Measurements from ENCODE around the gene SYTL1.
A peak's percentile ranks its signal among the peaks of the same experiment; 100 is the strongest.

Gene SYTL1, protein sequence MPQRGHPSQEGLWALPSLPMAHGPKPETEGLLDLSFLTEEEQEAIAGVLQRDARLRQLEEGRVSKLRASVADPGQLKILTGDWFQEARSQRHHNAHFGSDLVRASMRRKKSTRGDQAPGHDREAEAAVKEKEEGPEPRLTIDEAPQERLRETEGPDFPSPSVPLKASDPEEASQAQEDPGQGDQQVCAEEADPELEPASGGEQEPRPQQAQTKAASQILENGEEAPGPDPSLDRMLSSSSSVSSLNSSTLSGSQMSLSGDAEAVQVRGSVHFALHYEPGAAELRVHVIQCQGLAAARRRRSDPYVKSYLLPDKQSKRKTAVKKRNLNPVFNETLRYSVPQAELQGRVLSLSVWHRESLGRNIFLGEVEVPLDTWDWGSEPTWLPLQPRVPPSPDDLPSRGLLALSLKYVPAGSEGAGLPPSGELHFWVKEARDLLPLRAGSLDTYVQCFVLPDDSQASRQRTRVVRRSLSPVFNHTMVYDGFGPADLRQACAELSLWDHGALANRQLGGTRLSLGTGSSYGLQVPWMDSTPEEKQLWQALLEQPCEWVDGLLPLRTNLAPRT

GRCh38 chr1:27341525-27342252 is at the start of gene SYTL1:
Gene SYTL1 (plus strand): TSS chr1:27342022. CDS start chr1:27345335, 3,313 bp downstream.
- DNase-seq (ENCODE audit: low read depth) = no peak

DNA sequence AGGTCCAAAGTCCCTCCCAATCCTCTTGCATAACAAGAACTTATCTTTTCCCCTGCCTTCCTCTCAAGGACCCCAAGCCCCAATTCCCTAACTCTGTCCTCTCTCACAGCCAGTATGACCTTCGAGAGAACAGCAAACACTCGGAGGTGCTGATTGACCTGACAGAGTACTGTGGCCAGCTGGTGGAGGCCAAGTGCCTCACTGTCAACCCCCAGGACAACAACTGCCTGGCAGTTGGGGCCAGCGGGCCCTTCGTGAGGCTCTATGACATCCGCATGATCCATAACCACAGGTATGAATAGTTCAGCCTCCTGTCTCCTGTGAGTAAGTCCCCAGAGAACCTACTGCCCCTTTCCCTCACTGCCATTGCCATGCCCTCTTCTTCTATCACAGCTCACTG is 49.7 kb upstream of the SYTL1 start:
- no peak for DNase-seq (ENCODE audit: low read depth)

GRCh38 chr1:27293915-27294314 is 47.9 kb upstream of the SYTL1 start:
- no peak for DNase-seq (ENCODE audit: low read depth)

DNA sequence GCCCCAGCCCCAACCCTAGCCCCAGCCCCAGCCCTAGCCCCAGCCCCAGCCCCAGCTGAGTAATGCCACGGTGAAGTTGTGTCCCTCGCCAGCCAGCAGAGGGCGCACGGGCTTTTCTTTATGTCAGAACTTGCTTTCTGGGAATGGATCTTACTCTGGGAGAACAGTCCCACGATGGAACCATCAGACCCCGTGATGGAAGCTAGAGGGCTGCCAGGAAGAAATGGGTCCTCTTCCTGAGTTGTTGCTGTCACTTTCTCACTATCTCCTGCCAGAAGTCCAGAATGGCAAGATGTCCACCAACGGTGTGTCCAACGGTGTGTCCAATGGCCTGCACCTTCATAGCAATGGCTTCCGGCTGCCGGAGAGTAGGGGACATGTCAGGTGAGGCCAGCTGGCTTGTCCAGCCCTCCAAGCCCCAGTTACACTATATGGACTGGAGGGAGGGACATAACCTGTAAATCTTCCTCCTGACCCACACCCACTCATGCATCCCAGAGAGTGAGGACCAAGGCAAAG is 45.0 kb upstream of the SYTL1 start:
- DNase-seq (ENCODE audit: low read depth) = peak; percentile 47

- no peak for DNase-seq (ENCODE audit: low read depth)
These were observed 43.9 kb upstream of the SYTL1 start for GRCh38 chr1:27297903-27298302.

DNA sequence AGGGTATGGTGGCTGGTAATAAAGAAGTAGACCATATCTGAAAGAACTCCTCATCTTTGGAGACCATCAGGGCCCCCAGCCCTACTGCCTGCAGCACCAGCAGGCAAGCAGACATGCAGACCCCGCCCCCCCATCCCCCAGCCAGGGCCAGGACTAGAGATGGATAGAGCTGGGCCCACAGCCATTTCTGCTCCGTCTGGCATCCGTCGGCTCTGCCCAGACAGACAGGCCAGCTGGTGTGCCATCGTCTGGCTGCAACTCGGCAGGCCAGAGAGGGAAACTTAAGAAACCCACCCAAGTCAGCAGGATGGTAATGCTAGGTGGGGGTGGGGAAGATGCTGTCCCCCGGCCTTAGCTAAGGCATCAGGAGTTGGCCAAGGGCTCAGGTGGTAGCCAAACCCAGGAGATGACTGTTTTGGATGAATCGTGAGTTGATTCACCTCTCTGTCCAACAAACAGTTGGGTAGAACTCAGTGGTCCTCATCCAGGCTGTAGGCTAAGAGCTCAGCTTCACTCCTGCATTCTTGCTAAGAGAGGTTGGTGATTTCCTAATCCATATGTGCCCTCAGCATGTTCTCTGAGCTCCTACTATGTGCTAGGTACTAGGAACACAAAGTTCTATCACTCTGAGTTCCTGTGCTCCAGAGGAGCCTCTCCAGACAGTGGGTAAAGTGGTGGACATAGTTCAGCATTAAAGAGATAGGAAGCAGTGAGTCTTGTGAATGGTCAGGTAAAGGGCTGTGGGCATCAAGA is 43.0 kb upstream of the SYTL1 start:
- DNase-seq (ENCODE audit: low read depth) = no peak

DNA sequence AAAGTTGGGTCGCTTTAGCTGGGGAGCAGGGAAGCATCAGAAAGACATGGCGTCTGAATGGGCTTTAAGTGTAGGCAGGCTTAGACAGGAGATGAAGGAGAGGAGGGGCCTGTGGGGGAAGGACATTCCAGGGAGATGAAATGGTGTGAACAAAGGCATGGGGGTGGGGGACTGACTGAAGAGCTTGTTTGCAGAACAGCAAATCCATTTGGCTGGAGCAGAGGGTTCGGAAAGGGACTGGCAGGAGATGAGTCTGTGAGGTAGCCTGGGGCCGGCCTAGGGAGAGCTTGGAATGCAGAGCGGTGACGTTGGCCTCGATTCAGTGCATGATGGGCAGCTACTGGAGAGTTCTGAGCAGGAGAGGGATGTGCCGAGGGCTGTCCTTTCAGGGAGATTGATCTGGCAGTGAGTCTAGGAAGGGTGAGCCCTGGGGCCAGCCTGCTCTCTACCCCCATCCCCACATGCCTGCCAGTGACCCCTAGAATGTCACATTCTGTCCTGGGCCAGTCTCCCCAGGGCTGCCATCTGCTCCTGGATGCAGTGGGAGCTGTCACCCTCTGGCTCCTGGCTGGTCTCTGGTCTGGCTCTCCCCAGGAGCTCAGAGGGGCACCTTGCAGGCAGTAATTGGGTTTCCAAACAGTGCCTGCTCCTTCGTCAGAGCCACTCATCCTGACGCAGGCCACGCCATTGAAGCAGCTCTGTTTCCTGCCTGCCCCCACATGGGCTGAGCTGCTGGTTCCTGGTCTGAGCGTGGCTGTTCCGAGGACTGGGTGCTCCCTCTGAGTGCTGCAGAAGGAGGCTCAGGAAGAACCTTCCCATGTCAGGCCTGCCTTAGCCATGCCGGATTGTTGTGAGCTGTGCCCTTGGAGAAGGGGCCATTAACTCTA is 42.2 kb upstream of the SYTL1 start:
- DNase-seq (ENCODE audit: low read depth) = no peak

DNA sequence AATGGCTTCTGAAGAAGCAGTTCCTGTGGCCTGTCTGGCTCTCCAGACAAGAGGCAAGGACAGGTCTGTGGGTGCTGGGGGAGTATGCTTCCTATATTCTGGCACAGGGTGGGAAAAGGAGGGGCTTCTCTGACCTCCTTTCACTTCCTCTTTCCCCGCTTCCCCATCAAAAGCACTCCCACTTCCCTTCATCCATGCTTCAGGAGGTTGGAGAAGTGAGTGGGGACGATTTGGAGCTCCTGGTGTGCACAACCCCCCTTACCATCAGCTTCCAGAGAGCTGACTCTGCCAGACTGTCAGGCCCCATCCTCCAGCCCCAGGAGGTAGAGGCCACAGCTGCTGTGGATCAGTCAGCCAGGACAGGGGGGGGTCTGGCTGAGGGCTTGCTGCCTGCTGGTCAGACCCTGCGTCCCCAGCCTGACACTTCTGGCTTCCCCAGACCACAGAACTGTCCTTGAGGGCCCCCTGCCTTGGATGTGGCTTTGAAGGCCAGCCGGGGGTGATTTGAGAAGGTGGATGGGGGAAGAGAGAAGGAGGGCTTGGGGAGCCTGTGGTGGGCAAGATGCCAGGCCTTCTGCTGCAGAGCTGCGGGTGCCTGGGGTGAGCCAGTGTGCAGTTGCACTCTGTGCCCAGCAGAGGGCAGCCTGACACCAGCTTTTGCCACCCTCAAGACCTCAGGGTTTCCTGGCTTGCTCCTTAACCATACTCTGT is 41.3 kb upstream of the SYTL1 start:
- DNase-seq (ENCODE audit: low read depth) = peak; percentile 61

- DNase-seq (ENCODE audit: low read depth) = no peak
These were observed 40.8 kb upstream of the SYTL1 start for GRCh38 chr1:27301052-27301422.

DNA sequence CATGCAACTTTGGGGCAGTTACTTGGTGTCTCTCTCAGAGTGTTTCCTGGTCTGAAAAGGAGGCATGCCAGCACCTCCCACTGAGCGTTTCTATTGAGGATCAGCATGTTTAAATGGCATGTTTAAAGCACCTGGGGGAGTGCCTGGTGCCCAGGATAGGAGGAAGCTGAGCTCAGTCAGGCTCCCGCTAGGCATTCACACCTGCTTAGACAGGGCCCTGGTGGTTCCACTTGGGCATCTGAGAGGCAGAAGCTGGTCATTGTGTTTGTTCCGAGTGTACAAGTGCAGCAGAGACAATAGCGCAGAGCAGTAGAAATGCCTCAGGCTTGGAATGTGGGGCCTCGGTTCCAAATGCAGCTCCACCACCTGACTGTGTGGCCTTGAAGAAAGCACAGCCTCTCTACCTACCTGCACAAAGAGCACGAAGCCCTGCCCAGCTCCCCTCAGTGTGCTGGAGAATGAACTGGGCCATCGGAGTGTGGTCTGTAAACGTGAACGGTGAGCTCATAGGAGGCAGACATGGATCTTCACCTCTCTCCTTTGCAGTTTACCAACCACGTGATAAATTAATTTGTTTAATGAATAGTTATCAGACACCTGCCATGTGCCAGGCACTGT is 40.1 kb upstream of the SYTL1 start:
- no peak for DNase-seq (ENCODE audit: low read depth)

DNA sequence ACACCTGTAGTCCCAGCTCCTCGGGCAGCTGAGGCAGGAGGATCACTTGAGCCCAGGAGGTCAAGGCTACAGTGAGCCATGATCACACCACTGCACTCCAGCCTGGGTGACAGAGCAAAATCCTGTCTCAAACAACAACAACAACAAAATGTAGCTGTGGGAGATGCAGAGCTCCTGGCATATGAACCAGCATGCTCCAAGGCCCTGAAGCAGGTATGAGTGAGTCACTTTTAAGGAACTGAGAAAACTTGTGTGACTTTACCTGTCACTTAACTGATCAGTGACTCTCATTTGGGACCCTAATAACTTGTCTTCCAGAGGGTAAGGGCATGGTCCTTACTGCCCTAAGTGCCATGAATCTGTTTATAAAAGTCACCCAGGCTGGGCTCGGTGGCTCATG is 39.2 kb upstream of the SYTL1 start:
- DNase-seq (ENCODE audit: low read depth) = no peak

- no peak for DNase-seq (ENCODE audit: low read depth)
These were observed 38.3 kb upstream of the SYTL1 start for GRCh38 chr1:27303509-27303908.

GRCh38 chr1:27306071-27306470 is 35.8 kb upstream of the SYTL1 start:
- no peak for DNase-seq (ENCODE audit: low read depth)

DNA sequence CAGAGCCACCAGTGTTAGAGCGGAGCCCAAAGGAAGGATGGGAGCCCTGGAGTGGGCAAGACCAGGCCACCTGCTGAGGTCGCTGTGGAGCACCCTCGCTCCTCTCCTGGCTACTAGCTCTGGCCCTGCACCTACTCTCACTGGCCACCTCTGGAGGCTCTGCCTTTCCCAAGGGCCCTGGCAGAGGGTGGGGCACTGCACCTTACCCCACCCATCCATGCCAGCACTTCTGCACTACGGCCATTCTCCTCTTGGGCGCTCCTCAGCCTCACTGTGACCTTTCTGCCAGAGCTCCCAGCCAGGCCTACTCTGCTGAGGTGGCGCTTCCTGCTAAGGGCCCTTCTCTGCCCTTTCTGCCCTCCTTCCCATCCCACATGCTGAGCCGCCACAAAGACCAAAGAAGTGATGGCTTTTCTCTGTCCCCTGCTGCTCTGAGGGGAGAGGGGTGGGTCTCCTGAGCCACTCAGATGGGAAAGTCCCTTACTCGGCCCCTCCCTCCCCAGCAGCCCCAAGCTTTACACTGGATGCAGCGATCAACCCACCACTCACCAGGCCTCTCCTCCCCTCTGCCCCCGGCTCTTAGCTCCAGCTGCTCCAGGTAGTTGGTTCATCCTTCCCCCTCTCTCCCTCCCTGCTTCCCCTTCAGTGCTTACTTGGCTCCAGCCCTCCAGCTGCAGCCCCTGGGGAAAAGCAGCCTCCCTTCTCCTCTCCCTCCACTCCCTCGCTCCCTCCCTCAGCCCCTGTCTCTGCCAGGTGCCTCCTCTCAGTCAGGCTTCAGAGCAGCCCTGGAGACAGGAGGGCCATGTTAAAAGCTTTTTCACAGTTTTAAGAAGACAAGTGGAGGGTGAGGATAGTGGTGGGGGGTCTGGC is 34.7 kb upstream of the SYTL1 start:
- no peak for DNase-seq (ENCODE audit: low read depth)

- DNase-seq (ENCODE audit: low read depth) = no peak
These were observed 33.8 kb upstream of the SYTL1 start for GRCh38 chr1:27307874-27308598.

DNA sequence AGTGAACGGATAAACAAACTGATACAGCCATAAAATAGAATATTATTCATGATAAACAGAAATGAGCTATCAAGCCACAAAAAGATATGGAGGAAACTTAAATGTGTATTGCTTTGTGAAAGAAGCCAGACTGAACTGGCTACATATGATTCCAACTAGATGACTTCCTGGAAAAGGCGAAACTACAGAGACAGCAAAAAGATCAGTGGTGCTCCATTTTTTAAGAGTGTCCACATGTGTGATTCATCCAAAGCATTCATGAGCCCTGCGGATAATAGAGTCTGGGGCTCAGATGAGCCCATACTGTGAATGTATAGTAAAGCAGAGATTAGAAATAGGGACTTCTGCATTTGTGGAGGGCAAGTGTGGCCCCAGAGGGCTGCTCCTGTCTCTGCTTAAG is 27.7 kb upstream of the SYTL1 start:
- no peak for DNase-seq (ENCODE audit: low read depth)

DNA sequence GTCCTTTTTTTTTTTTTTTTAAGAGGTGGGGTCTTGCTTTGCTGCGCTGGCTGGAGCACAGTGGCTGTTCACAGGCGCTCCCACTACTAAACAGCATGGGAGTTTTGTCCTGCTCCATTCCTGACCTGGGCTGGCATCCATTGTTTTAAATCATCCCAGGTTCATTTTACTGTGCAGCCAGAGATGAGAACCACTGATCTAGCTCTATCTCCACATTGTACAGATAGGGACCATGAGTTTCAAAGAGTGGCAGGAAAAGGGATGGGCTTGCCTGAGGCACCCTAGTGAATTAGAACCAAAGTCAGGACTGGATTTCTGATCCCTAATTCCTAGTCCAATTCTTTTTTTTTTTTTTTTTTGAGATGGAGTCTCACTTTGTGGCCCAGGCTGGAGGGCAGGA is 27.1 kb upstream of the SYTL1 start:
- no peak for DNase-seq (ENCODE audit: low read depth)

- no peak for DNase-seq (ENCODE audit: low read depth)
These were observed 25.0 kb upstream of the SYTL1 start for GRCh38 chr1:27316860-27317259.

Data from stimulated activated CD4-positive, alpha-beta T cell treated with anti-CD3 and anti-CD28 coated beads, Interleukin-2, amount 100 ng/mL, for 4 hours (primary cell).